Caco-2 (cell line): ENCODE data around the gene ZKSCAN1. TPM values are rescaled to one million over a fixed set of nuclear protein-coding genes. Genes with fewer than 3 reads are reported as not detected.
A peak's percentile ranks its signal among the peaks of the same experiment; 100 is the strongest.

Experiments used
- BruUV-seq: library from RNA; stranded (reverse); fragments of 400-500 nt; replicated peaks from 2 replicates; lab custom pipeline; 2021; lab: Mats Ljungman, UMichigan
- CTCF ChIA-PET: fragments of 300-600 bp; sonication (Branson Sonifier 250); formaldehyde crosslinking; loops from one replicate; lab custom pipeline; 2022; ENCODE audit warnings: antibody characterized with exemption; lab: Charles Lee
- POLR2A ChIA-PET: fragments of 300-600 bp; sonication (Branson Sonifier 250); formaldehyde crosslinking; loops from one replicate; lab custom pipeline; 2022; ENCODE audit warnings: antibody characterized with exemption; lab: Charles Lee
- DNase-seq, 2 experiments: peaks; one replicate each; pipeline versions ENCODE4 v3.0.0 to v3.0.0-alpha.2; 2020 to 2022
- H3K27me3 ChIP-seq: replicated peaks from 2 replicates; pipeline ENCODE4 v1.6.0; 2011; ENCODE audit warnings: low read length; ENCODE audit not compliant: control insufficient read depth, insufficient read depth
- H3K36me3 ChIP-seq: 2 replicates; pipeline ENCODE4 v1.5.1; 2011; ENCODE audit warnings: low read length; ENCODE audit not compliant: control insufficient read depth, insufficient read depth
- H3K4me1 ChIP-seq: fragments of 250-450 bp; sonication (Bioruptor Pico); 2 replicates; pipeline ENCODE4 v1.5.1; 2020; ENCODE audit warnings: mild to moderate bottlenecking
- H3K4me3 ChIP-seq: 2 replicates; pipeline ENCODE4 v1.5.1; 2011; ENCODE audit warnings: low read depth, mild to moderate bottlenecking, control low read depth, low read length
- H3K9me3 ChIP-seq: fragments of 250-450 bp; sonication (Bioruptor Pico); 2 replicates; pipeline ENCODE4 v1.5.1; 2020; ENCODE audit warnings: mild to moderate bottlenecking, moderate library complexity
- H3K27ac Mint-ChIP-seq: one replicate; pipeline ENCODE4 v1.8.0; 2022; ENCODE audit warnings: mixed read lengths; ENCODE audit not compliant: unreplicated experiment
- H3K27me3 Mint-ChIP-seq: one replicate; pipeline ENCODE4 v1.8.0; 2022; ENCODE audit warnings: mixed read lengths; ENCODE audit not compliant: insufficient read depth, unreplicated experiment
- H3K36me3 Mint-ChIP-seq: one replicate; pipeline ENCODE4 v1.8.0; 2022; ENCODE audit warnings: mild to moderate bottlenecking, mixed read lengths; ENCODE audit not compliant: insufficient read depth, unreplicated experiment
- H3K4me1 Mint-ChIP-seq: one replicate; pipeline ENCODE4 v1.8.0; 2022; ENCODE audit warnings: low read depth, mixed read lengths; ENCODE audit not compliant: unreplicated experiment
- H3K4me3 Mint-ChIP-seq: one replicate; pipeline ENCODE4 v1.8.0; 2022; ENCODE audit warnings: mild to moderate bottlenecking, moderate library complexity, mixed read lengths; ENCODE audit not compliant: unreplicated experiment
- H3K9me3 Mint-ChIP-seq: one replicate; pipeline ENCODE4 v1.8.0; 2022; ENCODE audit warnings: mixed read lengths; ENCODE audit not compliant: unreplicated experiment
- intact Hi-C: fragments of 100-400 bp; cut with micrococcal nuclease; formaldehyde crosslinking; loops from one replicate; pipeline ENCODE4 v1.10.0; 2022; ENCODE audit not compliant: unreplicated experiment
- total RNA-seq: library from RNA; stranded (reverse); gene quantifications from 2 replicates; pipeline ENCODE4 v1.2.3, GENCODE V29; 2022
- TF ChIP-seq, protein P1 (sequence below), 2 experiments: fragments of 200-600 bp in 1 of 2; IDR thresholded peaks; 1 replicate in 1 of 2; 2 replicates in 1 of 2; pipeline versions ENCODE4 v1.5.1 to v1.8.0; 2011 to 2022; ENCODE audit warnings: antibody characterized with exemption in 1 of 2, control low read depth in 1 of 2, inconsistent platforms in 1 of 2, low read depth in 1 of 2, low read length in 1 of 2, mild to moderate bottlenecking in 1 of 2, moderate library complexity in 1 of 2; ENCODE audit not compliant: insufficient read depth in 1 of 2, severe bottlenecking in 1 of 2, unreplicated experiment in 1 of 2

The ZKSCAN1 gene
- total RNA-seq, 1 experiment from 2014 or later = 44.8 TPM

DNA sequence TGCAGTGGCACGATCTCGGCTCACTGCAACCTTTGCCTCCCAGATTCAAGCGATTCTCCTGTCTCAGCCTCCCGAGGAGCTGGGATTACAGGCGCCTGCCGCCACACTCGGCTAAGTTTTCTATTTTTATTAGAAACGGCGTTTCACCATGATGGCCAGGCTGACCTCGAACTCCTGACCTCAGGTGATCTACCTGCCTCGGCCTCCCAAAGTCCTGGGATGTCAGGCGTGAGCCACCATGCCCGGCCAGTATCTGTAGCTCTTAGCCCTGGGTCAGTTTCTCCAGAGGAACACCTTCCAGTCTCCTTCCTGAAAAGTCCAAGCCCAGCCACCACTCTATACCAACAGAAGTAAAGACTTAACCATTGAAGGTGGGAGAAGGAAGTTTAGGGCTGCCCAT lies 15.2 kb upstream of the ZKSCAN1 start:
- Mint-ChIP-seq H3K27ac (no peak overlapping the region), H3K4me3 (no peak overlapping the region), H3K4me1 (peaks cover 25% of the 10 kb centered on the region), H3K36me3 (peaks cover 5% of the 10 kb centered on the region), H3K9me3 (no peaks in the 10 kb centered on the region), H3K27me3 (no peaks in the 10 kb centered on the region)
- CTCF ChIA-PET = no interaction called here
- intact Hi-C loops = no loop called here
- TF ChIP-seq, protein P1, sequence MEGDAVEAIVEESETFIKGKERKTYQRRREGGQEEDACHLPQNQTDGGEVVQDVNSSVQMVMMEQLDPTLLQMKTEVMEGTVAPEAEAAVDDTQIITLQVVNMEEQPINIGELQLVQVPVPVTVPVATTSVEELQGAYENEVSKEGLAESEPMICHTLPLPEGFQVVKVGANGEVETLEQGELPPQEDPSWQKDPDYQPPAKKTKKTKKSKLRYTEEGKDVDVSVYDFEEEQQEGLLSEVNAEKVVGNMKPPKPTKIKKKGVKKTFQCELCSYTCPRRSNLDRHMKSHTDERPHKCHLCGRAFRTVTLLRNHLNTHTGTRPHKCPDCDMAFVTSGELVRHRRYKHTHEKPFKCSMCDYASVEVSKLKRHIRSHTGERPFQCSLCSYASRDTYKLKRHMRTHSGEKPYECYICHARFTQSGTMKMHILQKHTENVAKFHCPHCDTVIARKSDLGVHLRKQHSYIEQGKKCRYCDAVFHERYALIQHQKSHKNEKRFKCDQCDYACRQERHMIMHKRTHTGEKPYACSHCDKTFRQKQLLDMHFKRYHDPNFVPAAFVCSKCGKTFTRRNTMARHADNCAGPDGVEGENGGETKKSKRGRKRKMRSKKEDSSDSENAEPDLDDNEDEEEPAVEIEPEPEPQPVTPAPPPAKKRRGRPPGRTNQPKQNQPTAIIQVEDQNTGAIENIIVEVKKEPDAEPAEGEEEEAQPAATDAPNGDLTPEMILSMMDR (IDR thresholded peaks at IDR 0.05; ENCODE audit: insufficient read depth in 1 of 2, low read depth in 1 of 2, low read length in 1 of 2, severe bottlenecking in 1 of 2, unreplicated experiment in 1 of 2) = no peak
- Histone ChIP-seq H3K4me1 (peaks cover 23% of the 10 kb centered on the region), H3K27me3 (no peaks in the 10 kb centered on the region), H3K9me3 (no peaks in the 10 kb centered on the region), H3K4me3 (no peak overlapping the region), H3K36me3 (no peaks in the 10 kb centered on the region)
- DNase-seq = peak in 1 of 2 experiments; percentile 18
- POLR2A ChIA-PET = interaction anchor here (1.0 kb wide), 1 partner anchor 15 kb away, joined by 6 read pairs; the partner anchor contains the start of gene ZKSCAN1
- no TSS peak for BruUV-seq

GRCh38 chr7:100003711-100004661 lies 11.4 kb upstream of the ZKSCAN1 start:
- POLR2A ChIA-PET = interaction anchor here (0.5 to 3.2 kb wide), 7 partner anchors 9 to 530 kb away, joined by 3 to 14 read pairs (median 5); partner anchors contain the start of genes ZKSCAN1 and ZSCAN21
- no TSS peak for BruUV-seq
- peaks cover 12% of the 10 kb centered on the region for H3K36me3 Mint-ChIP-seq

GRCh38 chr7:100007887-100008286 lies 7.5 kb upstream of the ZKSCAN1 start:
- intact Hi-C loops = no loop called here
- TF ChIP-seq, protein P1 (IDR thresholded peaks at IDR 0.05; ENCODE audit: insufficient read depth in 1 of 2, low read depth in 1 of 2, low read length in 1 of 2, severe bottlenecking in 1 of 2, unreplicated experiment in 1 of 2) = no peak
- H3K4me3 ChIP-seq = no peak overlapping the region
- CTCF ChIA-PET = no interaction called here
- H3K9me3 ChIP-seq = no peaks in the 10 kb centered on the region
- H3K4me1 ChIP-seq = peaks cover 29% of the 10 kb centered on the region
- no peak for DNase-seq
- Mint-ChIP-seq H3K9me3 (no peaks in the 10 kb centered on the region), H3K36me3 (peaks cover 7% of the 10 kb centered on the region), H3K4me1 (peaks cover 37% of the 10 kb centered on the region), H3K4me3 (no peak overlapping the region), H3K27me3 (no peaks in the 10 kb centered on the region), H3K27ac (no peak overlapping the region)
- POLR2A ChIA-PET = interaction anchor here (0.6 kb wide), 1 partner anchor 75 kb away, joined by 5 read pairs; no protein-coding TSS in a partner anchor
- no peaks in the 10 kb centered on the region for H3K36me3 ChIP-seq
- H3K27me3 ChIP-seq = no peaks in the 10 kb centered on the region
- no TSS peak for BruUV-seq

More at GRCh38 chr7:100003711-100004661, 11.4 kb upstream of the ZKSCAN1 start:
- peak overlapping the region; percentile 86 for H3K27ac Mint-ChIP-seq
- no peaks in the 10 kb centered on the region for H3K27me3 ChIP-seq
- H3K4me1 Mint-ChIP-seq = peaks cover 37% of the 10 kb centered on the region
- H3K36me3 ChIP-seq = no peaks in the 10 kb centered on the region
- TF ChIP-seq, protein P1 (IDR thresholded peaks at IDR 0.05; ENCODE audit: insufficient read depth in 1 of 2, low read depth in 1 of 2, low read length in 1 of 2, severe bottlenecking in 1 of 2, unreplicated experiment in 1 of 2) = no peak
- peak overlapping the region; percentile 59 for H3K4me3 Mint-ChIP-seq
- H3K9me3 Mint-ChIP-seq = no peaks in the 10 kb centered on the region
- no peak overlapping the region for H3K4me3 ChIP-seq
- H3K4me1 ChIP-seq = peaks cover 33% of the 10 kb centered on the region
- CTCF ChIA-PET = interaction anchor here (0.6 to 1.5 kb wide), 7 partner anchors 9 to 79 kb away, joined by 3 to 6 read pairs (median 4); partner anchors contain the start of gene ZKSCAN1
- H3K9me3 ChIP-seq = no peaks in the 10 kb centered on the region
- peak; percentile 86 to 93 for DNase-seq
- intact Hi-C loops = loop anchor here (1.0 kb wide), 2 partner anchors 11 to 38 kb away; partner anchors contain the start of gene ZKSCAN1
- H3K27me3 Mint-ChIP-seq = no peaks in the 10 kb centered on the region
